Measurements from ENCODE around the gene INKA1.

DNA sequence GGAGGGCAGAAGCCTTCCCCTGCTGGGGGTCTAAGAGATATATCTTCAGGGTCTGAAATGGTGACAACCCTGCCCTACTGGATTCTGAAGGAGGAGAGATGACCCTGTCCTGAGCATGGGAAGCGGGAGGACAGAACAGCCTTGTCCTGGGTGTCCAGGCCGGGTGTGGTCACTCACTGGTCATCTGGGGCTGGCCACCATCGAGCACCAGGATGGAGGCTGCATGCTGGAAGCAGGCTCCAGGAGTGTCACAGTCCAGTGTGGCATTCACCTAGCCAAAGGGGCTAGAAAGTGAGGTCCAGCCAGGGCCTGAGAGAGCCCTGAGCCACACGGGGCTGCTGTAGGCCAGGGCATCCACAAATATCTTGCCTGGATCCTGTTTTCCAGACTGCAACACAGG, 8.6 kb upstream of the INKA1 start:
- TF ChIP-seq CTCF (IDR thresholded peaks at IDR 0.05; ENCODE audit: insufficient read depth, low read length, poor library complexity, severe bottlenecking) (no peak), EZH2phosphoT487 (conservative IDR thresholded peaks at IDR 0.05; ENCODE audit: low read length) (no peak)
